Measurements from ENCODE around the gene WASL.

WASL gene

DNA sequence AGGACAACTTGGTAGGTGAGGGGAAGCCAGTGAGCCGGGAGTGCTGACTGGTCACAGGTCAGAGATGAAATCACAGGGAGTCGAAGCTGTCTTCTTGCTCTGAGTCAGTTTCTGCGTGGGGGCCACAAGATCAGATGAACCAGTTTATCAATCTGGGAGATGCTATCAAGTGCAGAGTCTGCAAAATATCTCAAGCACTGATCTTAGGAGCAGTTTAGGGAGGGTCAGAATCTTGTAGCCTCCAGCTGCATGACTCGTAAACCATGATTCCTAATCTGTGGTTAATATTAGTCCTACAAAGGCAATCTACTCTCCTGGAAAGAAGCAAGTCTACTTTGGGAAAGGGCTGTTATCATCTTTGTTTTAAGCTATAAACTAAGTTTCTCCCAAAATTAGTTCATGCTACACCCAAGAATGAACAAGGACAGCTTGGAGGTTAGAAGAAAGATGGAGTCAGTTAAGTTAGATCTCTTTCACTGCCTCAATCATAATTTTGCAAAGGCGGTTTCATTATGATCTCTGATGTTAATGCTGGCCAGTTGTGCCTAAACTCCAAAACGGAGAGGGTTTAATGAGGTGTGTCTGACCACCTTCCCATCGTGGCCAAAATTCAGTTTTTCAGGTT, 101.6 kb downstream of the WASL start:
- TF ChIP-seq, protein P1, sequence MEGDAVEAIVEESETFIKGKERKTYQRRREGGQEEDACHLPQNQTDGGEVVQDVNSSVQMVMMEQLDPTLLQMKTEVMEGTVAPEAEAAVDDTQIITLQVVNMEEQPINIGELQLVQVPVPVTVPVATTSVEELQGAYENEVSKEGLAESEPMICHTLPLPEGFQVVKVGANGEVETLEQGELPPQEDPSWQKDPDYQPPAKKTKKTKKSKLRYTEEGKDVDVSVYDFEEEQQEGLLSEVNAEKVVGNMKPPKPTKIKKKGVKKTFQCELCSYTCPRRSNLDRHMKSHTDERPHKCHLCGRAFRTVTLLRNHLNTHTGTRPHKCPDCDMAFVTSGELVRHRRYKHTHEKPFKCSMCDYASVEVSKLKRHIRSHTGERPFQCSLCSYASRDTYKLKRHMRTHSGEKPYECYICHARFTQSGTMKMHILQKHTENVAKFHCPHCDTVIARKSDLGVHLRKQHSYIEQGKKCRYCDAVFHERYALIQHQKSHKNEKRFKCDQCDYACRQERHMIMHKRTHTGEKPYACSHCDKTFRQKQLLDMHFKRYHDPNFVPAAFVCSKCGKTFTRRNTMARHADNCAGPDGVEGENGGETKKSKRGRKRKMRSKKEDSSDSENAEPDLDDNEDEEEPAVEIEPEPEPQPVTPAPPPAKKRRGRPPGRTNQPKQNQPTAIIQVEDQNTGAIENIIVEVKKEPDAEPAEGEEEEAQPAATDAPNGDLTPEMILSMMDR (conservative IDR thresholded peaks at IDR 0.05; ENCODE audit: low read depth, low read length), result no peak
- H3K4me3 ChIP-seq (ENCODE audit: low read depth, low read length), result no peak overlapping the region
- DNase-seq (ENCODE audit: low read depth), result no peak

DNA sequence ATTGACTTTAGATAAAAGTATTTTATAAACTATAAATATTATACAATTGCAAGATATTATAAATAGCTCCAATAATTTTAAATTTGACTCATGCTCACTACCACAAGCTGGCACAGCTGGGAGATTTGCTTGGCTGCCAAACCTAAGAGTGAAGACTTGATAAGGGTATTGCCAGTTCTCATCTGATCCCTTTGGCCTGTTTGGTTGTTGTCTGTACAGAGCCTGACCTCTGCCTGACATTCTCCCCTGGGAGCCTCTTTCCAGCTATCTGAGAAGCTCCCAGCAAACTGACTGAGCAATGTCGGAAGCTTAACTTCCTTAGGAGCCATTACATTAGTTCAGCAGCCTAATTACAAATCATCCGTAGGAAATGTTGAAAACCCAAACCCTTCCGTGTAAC, 103.3 kb downstream of the WASL start:
- TF ChIP-seq, protein P1 (conservative IDR thresholded peaks at IDR 0.05; ENCODE audit: low read depth, low read length), result no peak
- no peak for DNase-seq (ENCODE audit: low read depth)

DNA sequence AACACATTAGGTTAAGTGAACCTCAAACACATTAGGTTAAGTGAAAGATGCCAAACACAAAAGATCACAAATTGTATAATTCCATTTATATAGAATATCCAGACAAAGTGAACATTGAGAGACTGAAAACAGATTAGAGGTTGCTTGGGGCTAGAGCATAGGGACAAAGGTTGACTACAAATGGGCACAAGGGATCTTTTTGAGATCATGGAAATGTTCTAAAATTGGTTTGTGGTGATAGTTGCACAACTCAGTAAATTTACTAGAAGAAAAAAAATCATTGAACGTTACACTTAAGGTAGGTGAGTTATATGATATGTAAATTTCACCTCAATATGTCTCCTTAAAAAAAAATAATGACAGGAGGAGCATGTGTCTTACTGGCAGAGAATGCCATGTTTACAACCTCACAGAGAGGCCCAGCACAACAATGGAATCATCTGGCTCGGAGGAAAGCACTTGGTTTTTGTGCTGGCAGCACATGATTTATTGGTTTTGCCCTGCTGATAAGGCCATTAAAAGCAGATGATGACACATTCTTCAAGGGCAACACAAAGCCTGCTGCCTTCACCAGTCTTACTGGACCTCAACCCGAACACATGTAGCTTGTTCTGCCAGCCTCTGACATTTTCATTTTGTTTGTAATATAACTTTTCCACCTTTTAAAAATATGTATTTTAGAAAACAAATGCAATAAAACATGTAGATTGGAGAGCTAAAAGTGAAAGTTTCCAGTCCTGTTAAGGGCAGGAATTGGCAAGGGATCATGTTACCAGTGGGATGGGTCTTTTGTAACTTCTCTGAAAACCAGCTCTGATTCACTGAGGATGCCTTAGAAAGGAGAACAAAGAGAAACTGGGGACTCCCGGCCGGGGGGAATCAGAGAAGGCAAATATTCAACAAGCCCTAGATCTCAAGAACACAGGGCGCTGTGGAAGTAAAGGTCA, 105.0 kb downstream of the WASL start:
- TF ChIP-seq, protein P1 (conservative IDR thresholded peaks at IDR 0.05; ENCODE audit: low read depth, low read length), result no peak
- DNase-seq (ENCODE audit: low read depth), result peak; percentile 90
- peak overlapping the region; percentile 39 for H3K4me3 ChIP-seq (ENCODE audit: low read depth, low read length)

More for the DNA sequence above, 103.3 kb downstream of the WASL start:
- no peak overlapping the region for H3K4me3 ChIP-seq (ENCODE audit: low read depth, low read length)

DNA sequence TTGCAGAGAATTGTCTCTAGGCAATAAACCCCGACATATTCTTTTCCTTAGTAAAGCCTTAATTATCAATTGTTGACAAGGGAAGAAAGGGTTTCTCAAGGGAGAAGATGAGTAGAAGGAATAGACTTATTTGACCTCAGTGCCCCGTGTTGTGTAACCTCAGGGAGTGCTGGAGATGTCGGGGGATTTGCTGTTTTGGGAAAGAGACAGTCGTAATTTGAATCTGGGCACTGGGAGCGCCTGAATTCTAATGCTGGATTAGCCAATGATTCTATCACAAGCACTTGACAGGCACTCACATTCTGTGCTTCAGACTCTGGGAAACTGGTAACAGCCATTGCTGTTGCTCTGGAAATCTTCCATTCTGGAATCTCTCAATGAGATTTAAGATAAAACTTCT, 106.9 kb downstream of the WASL start:
- DNase-seq (ENCODE audit: low read depth), result no peak
- TF ChIP-seq, protein P1 (conservative IDR thresholded peaks at IDR 0.05; ENCODE audit: low read depth, low read length), result no peak
- no peak overlapping the region for H3K4me3 ChIP-seq (ENCODE audit: low read depth, low read length)

DNA sequence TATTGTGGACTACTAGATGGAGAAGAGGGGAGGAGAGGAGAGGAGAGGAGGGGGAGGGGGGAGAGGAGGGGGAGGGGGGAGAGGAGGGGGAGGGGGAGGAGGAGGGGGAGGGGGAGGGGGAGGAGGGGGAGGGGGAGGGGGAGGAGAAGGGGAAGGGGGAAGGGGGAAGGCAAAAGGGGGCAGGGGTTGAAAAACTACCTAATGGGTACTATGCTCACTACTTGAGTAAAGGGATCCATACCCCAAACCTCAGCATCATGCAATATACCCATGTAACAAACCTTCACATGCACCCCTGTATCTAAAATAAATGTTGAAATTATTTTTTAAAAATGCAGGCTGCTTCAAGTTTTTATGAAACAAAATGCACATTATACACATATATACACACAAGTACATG, 108.2 kb downstream of the WASL start:
- DNase-seq (ENCODE audit: low read depth), result no peak
- TF ChIP-seq, protein P1 (conservative IDR thresholded peaks at IDR 0.05; ENCODE audit: low read depth, low read length), result no peak
- H3K4me3 ChIP-seq (ENCODE audit: low read depth, low read length), result no peak overlapping the region

DNA sequence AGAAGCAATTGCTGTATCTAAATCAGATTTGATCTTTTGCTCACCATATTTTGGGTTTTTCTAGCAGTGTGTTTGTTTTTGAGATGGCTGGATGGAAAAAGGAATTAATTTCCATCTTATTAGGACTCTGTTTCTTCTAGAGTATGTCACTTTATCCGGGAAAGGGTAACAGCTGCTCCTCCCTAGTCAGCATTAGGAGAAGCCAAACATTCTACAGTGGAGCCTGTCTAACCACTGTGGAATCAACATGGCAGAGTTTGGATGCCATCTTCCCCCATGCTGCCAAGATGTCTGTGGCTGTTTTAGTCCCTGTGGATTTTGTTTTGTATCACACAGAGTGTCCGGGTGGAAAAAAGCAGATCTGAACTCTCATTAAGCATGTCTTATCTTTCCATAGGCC, 109.2 kb downstream of the WASL start:
- DNase-seq (ENCODE audit: low read depth), result no peak
- H3K4me3 ChIP-seq (ENCODE audit: low read depth, low read length), result no peak overlapping the region
- TF ChIP-seq, protein P1 (conservative IDR thresholded peaks at IDR 0.05; ENCODE audit: low read depth, low read length), result no peak
